K562 (cell line): ENCODE results near the gene MOCOS. TPM values are rescaled to one million over a fixed set of nuclear protein-coding genes. Genes with fewer than 3 reads are reported as not detected.

ENCODE experiments used
- ATAC-seq: fragments of 200-7000 bp; cut with Tn5 transposase; 3 replicates; pipeline ENCODE4 v1.9.1; 2020; ENCODE audit warnings: moderate library complexity
- BruUV-seq: library from RNA; stranded (reverse); fragments of 400-500 nt; replicated peaks from 2 replicates; lab custom pipeline; 2021; lab: Mats Ljungman, UMichigan
- CTCF ChIA-PET: fragments of 300-600 bp; formaldehyde crosslinking; extraction: SDS; loops from one replicate; lab custom pipeline; 2021; ENCODE audit warnings: low intra/inter-chr PET ratio; lab: Yijun Ruan, JAX
- POLR2A ChIA-PET: fragments of 300-600, 350-650 bp; sonication (Branson Sonifier 250); formaldehyde crosslinking; extraction: SDS; loops from one replicate; lab custom pipeline; 2021; ENCODE audit warnings: antibody characterized with exemption, inconsistent platforms; lab: Yijun Ruan, JAX
- DNase-seq, 4 experiments: peaks; one replicate each; pipeline versions ENCODE4 v3.0.0 to v3.0.0-alpha.2; 2011 to 2018; ENCODE audit warnings: low spot score in 3 of 4, mixed read lengths in 3 of 4; ENCODE audit errors: extremely low read depth in 1 of 4
- FAIRE-seq: peaks from 2 replicates; lab custom pipeline; 2011; peaks lifted over from hg19 to GRCh38; lab: Jason Lieb, UNC
- H2AFZ ChIP-seq: 2 replicates; pipeline ENCODE4 v1.6.0; 2011; ENCODE audit warnings: low read depth, low read length, control low read depth, inconsistent platforms
- H3K27ac ChIP-seq: fragments of 200-600 bp; 3 replicates; pipeline ENCODE4 v1.8.0; 2011; ENCODE audit warnings: low read depth, mild to moderate bottlenecking, control low read depth, inconsistent platforms, low read length, moderate library complexity, mixed read lengths; ENCODE audit errors: extremely low read depth
- H3K27me3 ChIP-seq, 2 experiments: fragments of 300-600 bp in 1 of 2; 2 replicates in 1 of 2; 3 replicates in 1 of 2; pipeline versions ENCODE4 v1.6.0 to v1.8.0; 2011; ENCODE audit warnings: inconsistent platforms in 2 of 2, low read length in 2 of 2, mild to moderate bottlenecking in 1 of 2, mixed read lengths in 1 of 2, moderate library complexity in 1 of 2; ENCODE audit not compliant: control insufficient read depth in 2 of 2, insufficient read depth in 2 of 2
- H3K36me3 ChIP-seq: fragments of 300-600 bp; 3 replicates; pipeline ENCODE4 v1.8.0; 2011; ENCODE audit warnings: mild to moderate bottlenecking, low read length, inconsistent platforms; ENCODE audit not compliant: control insufficient read depth, insufficient read depth
- H3K4me1 ChIP-seq, 2 experiments: fragments of 200-600 bp in 1 of 2; replicated peaks in 1 of 2; 2 replicates in 1 of 2; 3 replicates in 1 of 2; pipeline versions ENCODE4 v1.5.1 to v1.8.0; 2011; ENCODE audit warnings: inconsistent platforms in 2 of 2, low read length in 2 of 2, mild to moderate bottlenecking in 1 of 2, mixed read lengths in 1 of 2, moderate library complexity in 1 of 2; ENCODE audit not compliant: control insufficient read depth in 2 of 2, insufficient read depth in 2 of 2
- H3K4me2 ChIP-seq: 2 replicates; pipeline ENCODE4 v1.6.1; 2011; ENCODE audit warnings: low read length, control low read depth, inconsistent platforms, mixed read lengths; ENCODE audit not compliant: insufficient read depth
- H3K4me3 ChIP-seq: fragments of 200-600 bp; sonication (generic), shearing (Covaris generic); 2 replicates; pipeline ENCODE4 v1.5.1; 2016; ENCODE audit warnings: control low read depth, inconsistent platforms
- H3K79me2 ChIP-seq: fragments of 200-600 bp; 3 replicates; pipeline ENCODE4 v1.8.0; 2011; ENCODE audit warnings: low read length, inconsistent platforms; ENCODE audit not compliant: control insufficient read depth, insufficient read depth
- H3K9ac ChIP-seq, 2 experiments: 2 replicates each; pipeline versions ENCODE4 v1.6.0 to v1.6.1; 2011; ENCODE audit warnings: low read depth in 2 of 2, low read length in 2 of 2, control low read depth in 1 of 2, inconsistent platforms in 1 of 2, mild to moderate bottlenecking in 1 of 2, mixed read lengths in 1 of 2; ENCODE audit not compliant: insufficient read depth in 1 of 2
- H3K9me1 ChIP-seq: one replicate; pipeline ENCODE4 v1.6.0; 2011; ENCODE audit warnings: inconsistent platforms, mild to moderate bottlenecking, low read length, moderate library complexity; ENCODE audit not compliant: control insufficient read depth, insufficient read depth
- H3K9me3 ChIP-seq: replicated peaks from 2 replicates; pipeline ENCODE4 v1.5.1; 2011; ENCODE audit warnings: low read depth, low read length, inconsistent platforms; ENCODE audit not compliant: control insufficient read depth, insufficient read depth
- H4K20me1 ChIP-seq: replicated peaks from 2 replicates; pipeline ENCODE4 v1.6.1; 2011; ENCODE audit warnings: low read length, inconsistent platforms, mixed read lengths; ENCODE audit not compliant: control insufficient read depth, insufficient read depth
- BDP1 ChIP-seq: IDR thresholded peaks from 3 replicates; pipeline ENCODE4 v1.6.1; 2011; ENCODE audit not compliant: insufficient read length, insufficient read depth
- PCBP1 ChIP-seq: fragments of 200-400 bp; formaldehyde crosslinking; IDR thresholded peaks from 2 replicates; pipeline ENCODE4 v1.6.1; 2018; ENCODE audit warnings: mild to moderate bottlenecking, low read depth, low read length; ENCODE audit not compliant: poor library complexity, severe bottlenecking
- PYGO2 ChIP-seq: fragments of 450-650 bp; IDR thresholded peaks from 2 replicates; pipeline ENCODE4 v1.6.1; 2016; ENCODE audit warnings: mild to moderate bottlenecking, missing genetic modification characterization, moderate library complexity, missing compliant biosample characterization
- ZNF146 ChIP-seq: IDR thresholded peaks from one replicate; pipeline ENCODE4 v1.6.1; 2018; ENCODE audit warnings: missing compliant biosample characterization; ENCODE audit not compliant: unreplicated experiment
- ZNF41 ChIP-seq: fragments of 250-450 bp; sonication (Bioruptor Pico); conservative IDR thresholded peaks from 2 replicates; pipeline ENCODE4 v1.4.0; 2020; ENCODE audit warnings: mild to moderate bottlenecking
- WGBS: fragments of 100-300 bp; shearing (Covaris generic); methylation state at CpG from one replicate; pipeline ENCODE4 v1.1.6; 2016; ENCODE audit warnings: low coverage, mixed read lengths; ENCODE audit not compliant: insufficient coverage; ENCODE audit errors: missing lambda C conversion rate; 5-methylcytosine and 5-hydroxymethylcytosine counted together
- in situ Hi-C: fragments of 300-500 bp; cut with MboI; formaldehyde crosslinking; loops from 4 replicates; pipeline ENCODE4 v1.15.0; 2018; ENCODE audit warnings: inconsistent platforms, mixed read lengths
- intact Hi-C: fragments of 100-400 bp; cut with micrococcal nuclease; formaldehyde crosslinking; loops from 2 replicates; pipeline ENCODE4 v1.14.2; 2022
- polyA plus RNA-seq, 8 experiments: library from polyadenylated mRNA; depleted of rRNA in 4 of 8; stranded (reverse) in 5 of 8; unstranded in 3 of 8; fragments of >200 nt; fragmentation: Nextera tagmentation in 2 of 8; fragmentation: Illumina TruSeq in 1 of 8; extraction: Ambion mirVana in 2 of 8; extraction: Trizol in 1 of 8; gene quantifications; 2 replicates each; pipeline versions ENCODE4 v1.2.1 to v1.2.3, GENCODE V29; 2011 to 2014; ENCODE audit warnings: inconsistent platforms in 1 of 8, missing spikeins in 1 of 8
- total RNA-seq, 7 experiments: library from RNA; depleted of rRNA in 6 of 7; stranded (reverse); fragments of >200 nt in 6 of 7; fragmentation: Illumina TruSeq in 2 of 7; extraction: Trizol in 2 of 7; gene quantifications; 2 replicates each; pipeline versions ENCODE4 v1.2.1 to v1.2.3, GENCODE V29; 2011 to 2021; ENCODE audit warnings: low replicate concordance in 1 of 7
- TF ChIP-seq, protein P1 (sequence below): fragments of 250-450 bp; sonication (Bioruptor Pico); IDR thresholded peaks from 2 replicates; pipeline ENCODE4 v1.9.0; 2021; ENCODE audit warnings: mild to moderate bottlenecking, inconsistent platforms
- TF ChIP-seq, protein P2 (sequence below), 2 experiments: IDR thresholded peaks; 2 replicates each; pipeline ENCODE4 v1.6.1; 2011; ENCODE audit warnings: borderline replicate concordance in 1 of 2, control low read depth in 1 of 2, low read depth in 1 of 2, low read length in 1 of 2, mild to moderate bottlenecking in 1 of 2, mixed read lengths in 1 of 2, moderate library complexity in 1 of 2; ENCODE audit not compliant: insufficient read depth in 1 of 2, insufficient read length in 1 of 2, poor library complexity in 1 of 2, severe bottlenecking in 1 of 2; ENCODE audit errors: extremely low read depth in 1 of 2
- TF ChIP-seq, protein P3 (sequence below): fragments of 250-450 bp; sonication (Bioruptor Pico); IDR thresholded peaks from 2 replicates; pipeline ENCODE4 v1.4.0; 2020
- TF ChIP-seq, protein P4 (sequence below), 2 experiments: IDR thresholded peaks; 2 replicates each; pipeline ENCODE4 v1.6.1; 2012; ENCODE audit warnings: improper control_type of control experiment in 2 of 2, low read depth in 2 of 2, low read length in 2 of 2, borderline replicate concordance in 1 of 2

Gene MOCOS
- total and polyA plus RNA-seq, 9 of the 15 experiments (the other 6 are each of a cell fraction or from before 2014, with no cell fraction given) = 4.5 to 12.4 (median 9.1) TPM

DNA sequence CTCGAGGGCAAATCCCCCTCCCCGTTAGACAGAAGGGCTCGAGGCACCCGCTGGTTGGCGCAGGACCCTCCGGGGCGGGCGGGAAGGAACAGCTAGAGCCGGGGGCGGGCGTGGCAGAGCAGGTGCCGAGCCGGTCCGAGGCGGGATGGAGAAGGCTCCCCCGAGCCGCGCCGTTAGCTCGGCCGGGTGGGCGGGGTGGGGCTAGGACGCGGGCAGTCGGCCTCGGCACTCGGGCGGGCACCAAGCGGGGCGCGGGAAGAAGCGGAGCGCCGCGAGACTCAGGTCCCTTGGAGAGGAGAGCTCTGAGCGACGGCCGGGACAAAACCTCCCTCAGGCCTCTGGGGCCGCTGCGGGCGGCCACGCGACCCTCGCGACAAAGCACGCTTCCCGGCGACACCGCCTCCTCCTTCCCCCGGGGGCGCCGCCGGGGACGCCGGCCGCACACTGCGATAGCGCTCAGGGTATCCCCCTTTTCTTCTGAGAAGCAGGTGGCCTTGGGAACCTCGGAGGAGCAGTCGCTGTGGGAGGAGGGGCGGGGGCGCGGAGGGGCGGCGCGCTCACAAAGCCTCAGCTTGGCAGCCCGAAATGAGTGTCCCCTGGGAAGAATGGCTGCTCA is 110.9 kb downstream of the MOCOS start:
- peaks cover 31 to 39% of the 10 kb centered on the region in 2 experiments for H3K27me3 ChIP-seq
- H2AFZ ChIP-seq = no peak overlapping the region
- peaks cover 0 to 20% of the 10 kb centered on the region in 2 experiments; a peak in 4 of 5 replicates for H3K4me1 ChIP-seq
- in situ Hi-C loops (no loop called here), intact Hi-C loops (loop anchor here (5.0 kb wide), 1 partner anchor 274 kb away; no protein-coding TSS in a partner anchor)
- H3K79me2 ChIP-seq = no peaks in the 10 kb centered on the region
- peaks cover 6% of the 10 kb centered on the region; the same call in 1 of the 2 replicates for H4K20me1 ChIP-seq
- DNase-seq (peak in 2 of 4 experiments; percentile 15 to 22), ATAC-seq (no peak), FAIRE-seq (no peak)
- no peak overlapping the region for H3K9ac ChIP-seq
- peak overlapping the region; percentile 26; the same call in 1 of the 2 replicates for H3K4me3 ChIP-seq
- no peak overlapping the region for H3K4me2 ChIP-seq
- H3K9me1 ChIP-seq = no peaks in the 10 kb centered on the region
- POLR2A ChIA-PET = interaction anchor here (0.6 to 1.2 kb wide), 2 partner anchors 113 to 1469 kb away, joined by 3 to 4 read pairs; no protein-coding TSS in a partner anchor
- H3K27ac ChIP-seq = no peak overlapping the region
- TF ChIP-seq, protein P1, sequence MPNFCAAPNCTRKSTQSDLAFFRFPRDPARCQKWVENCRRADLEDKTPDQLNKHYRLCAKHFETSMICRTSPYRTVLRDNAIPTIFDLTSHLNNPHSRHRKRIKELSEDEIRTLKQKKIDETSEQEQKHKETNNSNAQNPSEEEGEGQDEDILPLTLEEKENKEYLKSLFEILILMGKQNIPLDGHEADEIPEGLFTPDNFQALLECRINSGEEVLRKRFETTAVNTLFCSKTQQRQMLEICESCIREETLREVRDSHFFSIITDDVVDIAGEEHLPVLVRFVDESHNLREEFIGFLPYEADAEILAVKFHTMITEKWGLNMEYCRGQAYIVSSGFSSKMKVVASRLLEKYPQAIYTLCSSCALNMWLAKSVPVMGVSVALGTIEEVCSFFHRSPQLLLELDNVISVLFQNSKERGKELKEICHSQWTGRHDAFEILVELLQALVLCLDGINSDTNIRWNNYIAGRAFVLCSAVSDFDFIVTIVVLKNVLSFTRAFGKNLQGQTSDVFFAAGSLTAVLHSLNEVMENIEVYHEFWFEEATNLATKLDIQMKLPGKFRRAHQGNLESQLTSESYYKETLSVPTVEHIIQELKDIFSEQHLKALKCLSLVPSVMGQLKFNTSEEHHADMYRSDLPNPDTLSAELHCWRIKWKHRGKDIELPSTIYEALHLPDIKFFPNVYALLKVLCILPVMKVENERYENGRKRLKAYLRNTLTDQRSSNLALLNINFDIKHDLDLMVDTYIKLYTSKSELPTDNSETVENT (CRISPR knock-in tag) = no peak
- TF ChIP-seq PCBP1 (peak; percentile 28), ZNF41 (CRISPR knock-in tag) (no peak), PYGO2 (tag) (no peak), BDP1 (no peak), ZNF146 (no peak)
- TF ChIP-seq, protein P2, sequence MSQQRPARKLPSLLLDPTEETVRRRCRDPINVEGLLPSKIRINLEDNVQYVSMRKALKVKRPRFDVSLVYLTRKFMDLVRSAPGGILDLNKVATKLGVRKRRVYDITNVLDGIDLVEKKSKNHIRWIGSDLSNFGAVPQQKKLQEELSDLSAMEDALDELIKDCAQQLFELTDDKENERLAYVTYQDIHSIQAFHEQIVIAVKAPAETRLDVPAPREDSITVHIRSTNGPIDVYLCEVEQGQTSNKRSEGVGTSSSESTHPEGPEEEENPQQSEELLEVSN (IDR thresholded peaks at IDR 0.05; ENCODE audit: borderline replicate concordance in 1 of 2, extremely low read depth in 1 of 2, insufficient read depth in 1 of 2, insufficient read length in 1 of 2, low read depth in 1 of 2, low read length in 1 of 2, poor library complexity in 1 of 2, severe bottlenecking in 1 of 2) = peak in 1 of 2 experiments; percentile 21
- TF ChIP-seq, protein P3, sequence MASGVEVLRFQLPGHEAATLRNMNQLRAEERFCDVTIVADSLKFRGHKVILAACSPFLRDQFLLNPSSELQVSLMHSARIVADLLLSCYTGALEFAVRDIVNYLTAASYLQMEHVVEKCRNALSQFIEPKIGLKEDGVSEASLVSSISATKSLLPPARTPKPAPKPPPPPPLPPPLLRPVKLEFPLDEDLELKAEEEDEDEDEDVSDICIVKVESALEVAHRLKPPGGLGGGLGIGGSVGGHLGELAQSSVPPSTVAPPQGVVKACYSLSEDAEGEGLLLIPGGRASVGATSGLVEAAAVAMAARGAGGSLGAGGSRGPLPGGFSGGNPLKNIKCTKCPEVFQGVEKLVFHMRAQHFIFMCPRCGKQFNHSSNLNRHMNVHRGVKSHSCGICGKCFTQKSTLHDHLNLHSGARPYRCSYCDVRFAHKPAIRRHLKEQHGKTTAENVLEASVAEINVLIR (CRISPR knock-in tag) = no peak
- TF ChIP-seq, protein P4, sequence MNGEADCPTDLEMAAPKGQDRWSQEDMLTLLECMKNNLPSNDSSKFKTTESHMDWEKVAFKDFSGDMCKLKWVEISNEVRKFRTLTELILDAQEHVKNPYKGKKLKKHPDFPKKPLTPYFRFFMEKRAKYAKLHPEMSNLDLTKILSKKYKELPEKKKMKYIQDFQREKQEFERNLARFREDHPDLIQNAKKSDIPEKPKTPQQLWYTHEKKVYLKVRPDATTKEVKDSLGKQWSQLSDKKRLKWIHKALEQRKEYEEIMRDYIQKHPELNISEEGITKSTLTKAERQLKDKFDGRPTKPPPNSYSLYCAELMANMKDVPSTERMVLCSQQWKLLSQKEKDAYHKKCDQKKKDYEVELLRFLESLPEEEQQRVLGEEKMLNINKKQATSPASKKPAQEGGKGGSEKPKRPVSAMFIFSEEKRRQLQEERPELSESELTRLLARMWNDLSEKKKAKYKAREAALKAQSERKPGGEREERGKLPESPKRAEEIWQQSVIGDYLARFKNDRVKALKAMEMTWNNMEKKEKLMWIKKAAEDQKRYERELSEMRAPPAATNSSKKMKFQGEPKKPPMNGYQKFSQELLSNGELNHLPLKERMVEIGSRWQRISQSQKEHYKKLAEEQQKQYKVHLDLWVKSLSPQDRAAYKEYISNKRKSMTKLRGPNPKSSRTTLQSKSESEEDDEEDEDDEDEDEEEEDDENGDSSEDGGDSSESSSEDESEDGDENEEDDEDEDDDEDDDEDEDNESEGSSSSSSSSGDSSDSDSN (IDR thresholded peaks at IDR 0.05; ENCODE audit: borderline replicate concordance in 1 of 2, low read depth in 2 of 2, low read length in 2 of 2) = no peak
- BruUV-seq = no TSS peak
- H3K36me3 ChIP-seq = no peaks in the 10 kb centered on the region
- CTCF ChIA-PET = no interaction called here
- 9% methylated on average over 34 of the region's 67 CpGs for WGBS
- no peaks in the 10 kb centered on the region for H3K9me3 ChIP-seq
